ENCODE results near the gene LONP2. TPM values are rescaled to one million over a fixed set of nuclear protein-coding genes. Genes with fewer than 3 reads are reported as not detected.

LONP2 gene
- total and polyA plus RNA-seq, 9 donors, result 30.0 to 101 (median 75.7) TPM

GRCh38 chr16:48342591-48342990, 98.5 kb downstream of the LONP2 start:
- Histone ChIP-seq H3K27ac (no peak overlapping the region), H3K9me3 (no peaks in the 10 kb centered on the region), H3K36me3 (no peaks in the 10 kb centered on the region), H3K27me3 (no peaks in the 10 kb centered on the region), H3K4me3 (no peak overlapping the region), H3K4me1 (ENCODE audit: insufficient read depth) (peaks cover 2% of the 10 kb centered on the region)
- intact Hi-C loops (cut with DNase I), result no loop called here
- 72 to 79% (median 73%) methylated on average over 2 of the region's 2 CpGs for WGBS, 3 donors
- TF ChIP-seq POLR2A (IDR thresholded peaks at IDR 0.05) (no peak), EP300 (IDR thresholded peaks at IDR 0.05) (no peak), CTCF (IDR thresholded peaks at IDR 0.05) (no peak)
- DNase-seq, result no peak

GRCh38 chr16:48347191-48347865, 103.2 kb downstream of the LONP2 start:
- no peak for TF ChIP-seq EP300 (IDR thresholded peaks at IDR 0.05)
- no peak for TF ChIP-seq CTCF (IDR thresholded peaks at IDR 0.05)
- no peak for TF ChIP-seq POLR2A (IDR thresholded peaks at IDR 0.05)

GRCh38 chr16:48347980-48348379, 103.9 kb downstream of the LONP2 start:
- H3K27me3 ChIP-seq, result no peaks in the 10 kb centered on the region
- intact Hi-C loops (cut with DNase I), result no loop called here
- H3K4me1 ChIP-seq (ENCODE audit: insufficient read depth), result no peaks in the 10 kb centered on the region
- no peak overlapping the region for H3K4me3 ChIP-seq
- WGBS, 3 donors, result 65 to 88% (median 67%) methylated on average over 4 of the region's 4 CpGs
- no peaks in the 10 kb centered on the region for H3K36me3 ChIP-seq
- no peak overlapping the region for H3K27ac ChIP-seq
- no peaks in the 10 kb centered on the region for H3K9me3 ChIP-seq
- TF ChIP-seq CTCF (IDR thresholded peaks at IDR 0.05) (no peak), EP300 (IDR thresholded peaks at IDR 0.05) (no peak), POLR2A (IDR thresholded peaks at IDR 0.05) (no peak)
- DNase-seq, result no peak

More at GRCh38 chr16:48347191-48347865, 103.2 kb downstream of the LONP2 start:
- intact Hi-C loops (cut with DNase I), result no loop called here
- 93 to 94% (median 93%) methylated on average over 20 of the region's 20 CpGs for WGBS, 3 donors
- Histone ChIP-seq H3K4me1 (ENCODE audit: insufficient read depth) (no peaks in the 10 kb centered on the region), H3K27me3 (no peaks in the 10 kb centered on the region), H3K9me3 (no peaks in the 10 kb centered on the region), H3K36me3 (no peaks in the 10 kb centered on the region), H3K27ac (no peak overlapping the region), H3K4me3 (no peak overlapping the region)
- DNase-seq, result no peak

- no peaks in the 10 kb centered on the region for H3K27me3 ChIP-seq
- H3K36me3 ChIP-seq, result no peaks in the 10 kb centered on the region
- WGBS, 3 donors, result 66 to 68% (median 67%) methylated on average over 3 of the region's 3 CpGs
- H3K9me3 ChIP-seq, result no peaks in the 10 kb centered on the region
- TF ChIP-seq POLR2A (IDR thresholded peaks at IDR 0.05) (no peak), CTCF (IDR thresholded peaks at IDR 0.05) (no peak), EP300 (IDR thresholded peaks at IDR 0.05) (no peak)
- no peak for DNase-seq
- H3K4me1 ChIP-seq (ENCODE audit: insufficient read depth), result no peaks in the 10 kb centered on the region
- intact Hi-C loops (cut with DNase I), result loop anchor here in 2 of 4 donors (5.0 to 10.0 kb wide), 2 partner anchors 272 to 274 kb away; no protein-coding TSS in a partner anchor
- H3K27ac ChIP-seq, result no peak overlapping the region
- no peak overlapping the region for H3K4me3 ChIP-seq
Measured at GRCh38 chr16:48350736-48351135, 106.6 kb downstream of the LONP2 start.
